Measurements from ENCODE around the gene CFAP46. TPM values are rescaled to one million over a fixed set of nuclear protein-coding genes. Genes with fewer than 3 reads are reported as not detected.

CFAP46 gene
- total RNA-seq, 1 experiment from 2014 or later, result 3.3 TPM

DNA sequence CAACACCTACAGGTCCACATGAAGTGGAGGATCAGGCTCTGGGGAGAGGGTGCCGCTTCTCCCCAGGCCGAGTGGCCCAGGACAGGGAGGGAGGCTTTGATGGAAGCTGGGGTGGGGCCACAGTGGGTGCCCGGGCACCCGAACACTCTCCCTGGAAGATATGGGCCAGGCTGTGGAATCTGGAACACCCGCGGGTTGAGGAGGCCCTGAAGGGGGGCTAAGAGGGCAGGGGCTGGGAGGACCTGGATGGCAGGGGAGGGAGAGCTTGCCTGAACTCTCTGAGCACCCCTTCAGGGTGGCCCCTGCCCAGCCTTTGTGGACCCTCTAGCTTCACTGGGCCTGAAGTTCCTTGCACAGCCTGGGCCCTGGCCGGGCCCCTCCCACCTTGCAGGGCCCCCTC lies 151.9 kb downstream of the CFAP46 start:
- Mint-ChIP-seq H3K9me3 (no peaks in the 10 kb centered on the region), H3K4me1 (no peaks in the 10 kb centered on the region), H3K36me3 (no peaks in the 10 kb centered on the region), H3K27ac (no peak overlapping the region), H3K27me3 (ENCODE audit: low read depth) (peaks cover 51% of the 10 kb centered on the region), H3K4me3 (no peak overlapping the region)
- ATAC-seq (no peak), DNase-seq (ENCODE audit: low spot score) (no peak)
- ChIA-PET CTCF (no interaction called here), POLR2A (no interaction called here)
- TF ChIP-seq, protein P1, sequence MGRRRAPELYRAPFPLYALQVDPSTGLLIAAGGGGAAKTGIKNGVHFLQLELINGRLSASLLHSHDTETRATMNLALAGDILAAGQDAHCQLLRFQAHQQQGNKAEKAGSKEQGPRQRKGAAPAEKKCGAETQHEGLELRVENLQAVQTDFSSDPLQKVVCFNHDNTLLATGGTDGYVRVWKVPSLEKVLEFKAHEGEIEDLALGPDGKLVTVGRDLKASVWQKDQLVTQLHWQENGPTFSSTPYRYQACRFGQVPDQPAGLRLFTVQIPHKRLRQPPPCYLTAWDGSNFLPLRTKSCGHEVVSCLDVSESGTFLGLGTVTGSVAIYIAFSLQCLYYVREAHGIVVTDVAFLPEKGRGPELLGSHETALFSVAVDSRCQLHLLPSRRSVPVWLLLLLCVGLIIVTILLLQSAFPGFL (CRISPR knock-in tag; IDR thresholded peaks at IDR 0.05; ENCODE audit: borderline replicate concordance), result no peak
- TF ChIP-seq ZBTB21 (CRISPR knock-in tag; IDR thresholded peaks at IDR 0.05; ENCODE audit: borderline replicate concordance) (no peak), JUN (CRISPR knock-in tag; IDR thresholded peaks at IDR 0.05) (no peak), NFYB (CRISPR knock-in tag; conservative IDR thresholded peaks at IDR 0.05; ENCODE audit: low read depth) (no peak), ATF1 (CRISPR knock-in tag; IDR thresholded peaks at IDR 0.05) (no peak), ZNF138 (CRISPR knock-in tag; conservative IDR thresholded peaks at IDR 0.05) (no peak), RORB (CRISPR knock-in tag; IDR thresholded peaks at IDR 0.05) (no peak), RELA (CRISPR knock-in tag; IDR thresholded peaks at IDR 0.05; ENCODE audit: borderline replicate concordance) (no peak), TP53 (CRISPR knock-in tag; IDR thresholded peaks at IDR 0.05) (no peak)
- TF ChIP-seq, protein P2, sequence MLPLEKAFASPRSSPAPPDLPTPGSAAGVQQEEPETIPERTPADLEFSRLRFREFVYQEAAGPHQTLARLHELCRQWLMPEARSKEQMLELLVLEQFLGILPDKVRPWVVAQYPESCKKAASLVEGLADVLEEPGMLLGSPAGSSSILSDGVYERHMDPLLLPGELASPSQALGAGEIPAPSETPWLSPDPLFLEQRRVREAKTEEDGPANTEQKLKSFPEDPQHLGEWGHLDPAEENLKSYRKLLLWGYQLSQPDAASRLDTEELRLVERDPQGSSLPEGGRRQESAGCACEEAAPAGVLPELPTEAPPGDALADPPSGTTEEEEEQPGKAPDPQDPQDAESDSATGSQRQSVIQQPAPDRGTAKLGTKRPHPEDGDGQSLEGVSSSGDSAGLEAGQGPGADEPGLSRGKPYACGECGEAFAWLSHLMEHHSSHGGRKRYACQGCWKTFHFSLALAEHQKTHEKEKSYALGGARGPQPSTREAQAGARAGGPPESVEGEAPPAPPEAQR (CRISPR knock-in tag; IDR thresholded peaks at IDR 0.05), result no peak
- TF ChIP-seq, protein P3, sequence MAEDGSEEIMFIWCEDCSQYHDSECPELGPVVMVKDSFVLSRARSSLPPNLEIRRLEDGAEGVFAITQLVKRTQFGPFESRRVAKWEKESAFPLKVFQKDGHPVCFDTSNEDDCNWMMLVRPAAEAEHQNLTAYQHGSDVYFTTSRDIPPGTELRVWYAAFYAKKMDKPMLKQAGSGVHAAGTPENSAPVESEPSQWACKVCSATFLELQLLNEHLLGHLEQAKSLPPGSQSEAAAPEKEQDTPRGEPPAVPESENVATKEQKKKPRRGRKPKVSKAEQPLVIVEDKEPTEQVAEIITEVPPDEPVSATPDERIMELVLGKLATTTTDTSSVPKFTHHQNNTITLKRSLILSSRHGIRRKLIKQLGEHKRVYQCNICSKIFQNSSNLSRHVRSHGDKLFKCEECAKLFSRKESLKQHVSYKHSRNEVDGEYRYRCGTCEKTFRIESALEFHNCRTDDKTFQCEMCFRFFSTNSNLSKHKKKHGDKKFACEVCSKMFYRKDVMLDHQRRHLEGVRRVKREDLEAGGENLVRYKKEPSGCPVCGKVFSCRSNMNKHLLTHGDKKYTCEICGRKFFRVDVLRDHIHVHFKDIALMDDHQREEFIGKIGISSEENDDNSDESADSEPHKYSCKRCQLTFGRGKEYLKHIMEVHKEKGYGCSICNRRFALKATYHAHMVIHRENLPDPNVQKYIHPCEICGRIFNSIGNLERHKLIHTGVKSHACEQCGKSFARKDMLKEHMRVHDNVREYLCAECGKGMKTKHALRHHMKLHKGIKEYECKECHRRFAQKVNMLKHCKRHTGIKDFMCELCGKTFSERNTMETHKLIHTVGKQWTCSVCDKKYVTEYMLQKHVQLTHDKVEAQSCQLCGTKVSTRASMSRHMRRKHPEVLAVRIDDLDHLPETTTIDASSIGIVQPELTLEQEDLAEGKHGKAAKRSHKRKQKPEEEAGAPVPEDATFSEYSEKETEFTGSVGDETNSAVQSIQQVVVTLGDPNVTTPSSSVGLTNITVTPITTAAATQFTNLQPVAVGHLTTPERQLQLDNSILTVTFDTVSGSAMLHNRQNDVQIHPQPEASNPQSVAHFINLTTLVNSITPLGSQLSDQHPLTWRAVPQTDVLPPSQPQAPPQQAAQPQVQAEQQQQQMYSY (CRISPR knock-in tag; IDR thresholded peaks at IDR 0.05), result no peak
- TF ChIP-seq, protein P4, sequence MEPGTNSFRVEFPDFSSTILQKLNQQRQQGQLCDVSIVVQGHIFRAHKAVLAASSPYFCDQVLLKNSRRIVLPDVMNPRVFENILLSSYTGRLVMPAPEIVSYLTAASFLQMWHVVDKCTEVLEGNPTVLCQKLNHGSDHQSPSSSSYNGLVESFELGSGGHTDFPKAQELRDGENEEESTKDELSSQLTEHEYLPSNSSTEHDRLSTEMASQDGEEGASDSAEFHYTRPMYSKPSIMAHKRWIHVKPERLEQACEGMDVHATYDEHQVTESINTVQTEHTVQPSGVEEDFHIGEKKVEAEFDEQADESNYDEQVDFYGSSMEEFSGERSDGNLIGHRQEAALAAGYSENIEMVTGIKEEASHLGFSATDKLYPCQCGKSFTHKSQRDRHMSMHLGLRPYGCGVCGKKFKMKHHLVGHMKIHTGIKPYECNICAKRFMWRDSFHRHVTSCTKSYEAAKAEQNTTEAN (CRISPR knock-in tag; IDR thresholded peaks at IDR 0.05), result no peak

DNA sequence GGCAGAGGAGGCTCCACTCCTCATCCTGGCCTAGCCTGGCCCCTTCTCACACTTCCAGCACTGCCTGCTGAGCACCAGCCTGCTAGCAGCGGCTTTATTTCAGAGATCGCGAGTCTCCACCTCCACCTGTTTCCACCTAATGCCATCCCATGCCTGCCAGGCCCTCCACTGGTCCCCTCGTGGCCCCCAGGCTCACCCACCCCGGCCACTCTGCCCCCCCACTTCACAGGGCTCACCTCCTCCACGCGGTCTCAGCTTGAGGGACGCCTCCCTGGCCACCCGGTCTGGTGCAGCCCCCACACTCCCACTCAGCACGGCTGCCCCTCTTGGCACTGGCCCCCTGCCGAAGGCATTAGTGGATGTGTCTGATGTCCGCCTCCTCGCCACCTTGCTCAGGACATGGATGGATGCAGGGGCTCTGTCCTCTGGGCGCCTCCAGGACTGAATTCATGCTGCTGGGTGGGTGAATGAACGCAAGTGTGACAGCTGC lies 152.7 kb downstream of the CFAP46 start:
- Mint-ChIP-seq H3K27me3 (ENCODE audit: low read depth) (peaks cover 57% of the 10 kb centered on the region), H3K27ac (no peak overlapping the region), H3K4me3 (no peak overlapping the region), H3K9me3 (no peaks in the 10 kb centered on the region), H3K4me1 (no peaks in the 10 kb centered on the region), H3K36me3 (no peaks in the 10 kb centered on the region)
- ATAC-seq (no peak), DNase-seq (ENCODE audit: low spot score) (no peak)
- POLR2A ChIA-PET, result no interaction called here
- CTCF ChIA-PET, result no interaction called here
- TF ChIP-seq, protein P5, sequence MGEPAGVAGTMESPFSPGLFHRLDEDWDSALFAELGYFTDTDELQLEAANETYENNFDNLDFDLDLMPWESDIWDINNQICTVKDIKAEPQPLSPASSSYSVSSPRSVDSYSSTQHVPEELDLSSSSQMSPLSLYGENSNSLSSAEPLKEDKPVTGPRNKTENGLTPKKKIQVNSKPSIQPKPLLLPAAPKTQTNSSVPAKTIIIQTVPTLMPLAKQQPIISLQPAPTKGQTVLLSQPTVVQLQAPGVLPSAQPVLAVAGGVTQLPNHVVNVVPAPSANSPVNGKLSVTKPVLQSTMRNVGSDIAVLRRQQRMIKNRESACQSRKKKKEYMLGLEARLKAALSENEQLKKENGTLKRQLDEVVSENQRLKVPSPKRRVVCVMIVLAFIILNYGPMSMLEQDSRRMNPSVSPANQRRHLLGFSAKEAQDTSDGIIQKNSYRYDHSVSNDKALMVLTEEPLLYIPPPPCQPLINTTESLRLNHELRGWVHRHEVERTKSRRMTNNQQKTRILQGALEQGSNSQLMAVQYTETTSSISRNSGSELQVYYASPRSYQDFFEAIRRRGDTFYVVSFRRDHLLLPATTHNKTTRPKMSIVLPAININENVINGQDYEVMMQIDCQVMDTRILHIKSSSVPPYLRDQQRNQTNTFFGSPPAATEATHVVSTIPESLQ (CRISPR knock-in tag; IDR thresholded peaks at IDR 0.05), result no peak
- TF ChIP-seq, protein P6, sequence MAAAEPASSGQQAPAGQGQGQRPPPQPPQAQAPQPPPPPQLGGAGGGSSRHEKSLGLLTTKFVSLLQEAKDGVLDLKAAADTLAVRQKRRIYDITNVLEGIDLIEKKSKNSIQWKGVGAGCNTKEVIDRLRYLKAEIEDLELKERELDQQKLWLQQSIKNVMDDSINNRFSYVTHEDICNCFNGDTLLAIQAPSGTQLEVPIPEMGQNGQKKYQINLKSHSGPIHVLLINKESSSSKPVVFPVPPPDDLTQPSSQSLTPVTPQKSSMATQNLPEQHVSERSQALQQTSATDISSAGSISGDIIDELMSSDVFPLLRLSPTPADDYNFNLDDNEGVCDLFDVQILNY (CRISPR knock-in tag; IDR thresholded peaks at IDR 0.05), result no peak
- TF ChIP-seq, protein P7, sequence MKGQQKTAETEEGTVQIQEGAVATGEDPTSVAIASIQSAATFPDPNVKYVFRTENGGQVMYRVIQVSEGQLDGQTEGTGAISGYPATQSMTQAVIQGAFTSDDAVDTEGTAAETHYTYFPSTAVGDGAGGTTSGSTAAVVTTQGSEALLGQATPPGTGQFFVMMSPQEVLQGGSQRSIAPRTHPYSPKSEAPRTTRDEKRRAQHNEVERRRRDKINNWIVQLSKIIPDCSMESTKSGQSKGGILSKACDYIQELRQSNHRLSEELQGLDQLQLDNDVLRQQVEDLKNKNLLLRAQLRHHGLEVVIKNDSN (CRISPR knock-in tag; IDR thresholded peaks at IDR 0.05), result no peak
- no peak for TF ChIP-seq MYBL2 (CRISPR knock-in tag; IDR thresholded peaks at IDR 0.05)
- TF ChIP-seq ZBTB21 (CRISPR knock-in tag; IDR thresholded peaks at IDR 0.05; ENCODE audit: borderline replicate concordance), result no peak
- TF ChIP-seq, protein P8, sequence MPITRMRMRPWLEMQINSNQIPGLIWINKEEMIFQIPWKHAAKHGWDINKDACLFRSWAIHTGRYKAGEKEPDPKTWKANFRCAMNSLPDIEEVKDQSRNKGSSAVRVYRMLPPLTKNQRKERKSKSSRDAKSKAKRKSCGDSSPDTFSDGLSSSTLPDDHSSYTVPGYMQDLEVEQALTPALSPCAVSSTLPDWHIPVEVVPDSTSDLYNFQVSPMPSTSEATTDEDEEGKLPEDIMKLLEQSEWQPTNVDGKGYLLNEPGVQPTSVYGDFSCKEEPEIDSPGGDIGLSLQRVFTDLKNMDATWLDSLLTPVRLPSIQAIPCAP (CRISPR knock-in tag; IDR thresholded peaks at IDR 0.05), result no peak
- TF ChIP-seq, protein P9, sequence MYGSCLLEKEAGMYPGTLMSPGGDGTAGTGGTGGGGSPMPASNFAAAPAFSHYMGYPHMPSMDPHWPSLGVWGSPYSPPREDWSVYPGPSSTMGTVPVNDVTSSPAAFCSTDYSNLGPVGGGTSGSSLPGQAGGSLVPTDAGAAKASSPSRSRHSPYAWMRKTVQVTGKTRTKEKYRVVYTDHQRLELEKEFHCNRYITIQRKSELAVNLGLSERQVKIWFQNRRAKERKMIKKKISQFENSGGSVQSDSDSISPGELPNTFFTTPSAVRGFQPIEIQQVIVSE (CRISPR knock-in tag; IDR thresholded peaks at IDR 0.05; ENCODE audit: borderline replicate concordance), result no peak
- no peak for TF ChIP-seq HMGA2 (CRISPR knock-in tag; IDR thresholded peaks at IDR 0.05)
- no peak for TF ChIP-seq IRF2 (CRISPR knock-in tag; IDR thresholded peaks at IDR 0.05; ENCODE audit: borderline replicate concordance, low read depth)
- TF ChIP-seq, protein P10, sequence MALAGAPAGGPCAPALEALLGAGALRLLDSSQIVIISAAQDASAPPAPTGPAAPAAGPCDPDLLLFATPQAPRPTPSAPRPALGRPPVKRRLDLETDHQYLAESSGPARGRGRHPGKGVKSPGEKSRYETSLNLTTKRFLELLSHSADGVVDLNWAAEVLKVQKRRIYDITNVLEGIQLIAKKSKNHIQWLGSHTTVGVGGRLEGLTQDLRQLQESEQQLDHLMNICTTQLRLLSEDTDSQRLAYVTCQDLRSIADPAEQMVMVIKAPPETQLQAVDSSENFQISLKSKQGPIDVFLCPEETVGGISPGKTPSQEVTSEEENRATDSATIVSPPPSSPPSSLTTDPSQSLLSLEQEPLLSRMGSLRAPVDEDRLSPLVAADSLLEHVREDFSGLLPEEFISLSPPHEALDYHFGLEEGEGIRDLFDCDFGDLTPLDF (CRISPR knock-in tag; IDR thresholded peaks at IDR 0.05), result no peak
